ENCODE measurements around the gene TFDP2.

- TF ChIP-seq CTCF (IDR thresholded peaks at IDR 0.05) (no peak), EZH2 (IDR thresholded peaks at IDR 0.05) (no peak), EZH2phosphoT487 (IDR thresholded peaks at IDR 0.05) (no peak)
These were observed 228.6 kb downstream of the TFDP2 start for GRCh38 chr3:141920701-141921100.
